Hepatocyte (in vitro differentiated cells): ENCODE measurements around the gene OR10H1.
"Not testable (repeated sequence)": the region's sequence is repeated elsewhere in the genome, so short reads cannot be mapped to it uniquely, and the experiment has no call there.

Experiments used
- EZH2 ChIP-seq: fragments of 200-600 bp; sonication (generic); IDR thresholded peaks from 2 replicates; pipeline ENCODE4 v1.6.1; 2016; ENCODE audit warnings: antibody characterized with exemption, mild to moderate bottlenecking, borderline replicate concordance
- EZH2phosphoT487 ChIP-seq: fragments of 200-600 bp; sonication (generic); IDR thresholded peaks from one replicate; pipeline ENCODE4 v1.6.1; 2018; ENCODE audit warnings: antibody characterized with exemption, mild to moderate bottlenecking, low read depth, moderate library complexity; ENCODE audit not compliant: unreplicated experiment, severe bottlenecking
- TF ChIP-seq, protein P1 (sequence below): fragments of 200-600 bp; sonication (generic); IDR thresholded peaks from 2 replicates; pipeline ENCODE4 v1.5.1; 2016; ENCODE audit warnings: antibody characterized with exemption, mild to moderate bottlenecking; ENCODE audit not compliant: poor library complexity

DNA sequence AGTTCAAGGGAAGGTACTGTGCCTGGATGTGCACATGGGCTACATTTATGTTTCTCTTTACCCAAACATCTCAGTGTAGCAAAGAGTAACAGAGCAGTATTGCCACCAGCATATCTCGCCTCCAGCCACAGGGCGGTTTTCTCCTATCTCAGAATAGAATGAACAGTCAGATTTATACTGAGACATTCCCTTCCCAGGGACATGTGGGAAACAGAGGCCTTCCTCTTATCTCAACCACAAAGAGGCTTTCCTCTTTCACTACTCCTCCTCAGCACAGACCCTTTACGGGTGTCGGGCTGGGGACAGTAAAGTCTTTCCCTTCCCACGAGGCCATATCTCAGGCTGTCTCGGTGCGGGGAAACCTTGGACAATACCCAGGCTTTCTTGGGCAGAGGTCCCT, 32.6 kb downstream of the OR10H1 start:
- TF ChIP-seq EZH2, EZH2phosphoT487: not testable (repeated sequence)
- TF ChIP-seq, protein P1, sequence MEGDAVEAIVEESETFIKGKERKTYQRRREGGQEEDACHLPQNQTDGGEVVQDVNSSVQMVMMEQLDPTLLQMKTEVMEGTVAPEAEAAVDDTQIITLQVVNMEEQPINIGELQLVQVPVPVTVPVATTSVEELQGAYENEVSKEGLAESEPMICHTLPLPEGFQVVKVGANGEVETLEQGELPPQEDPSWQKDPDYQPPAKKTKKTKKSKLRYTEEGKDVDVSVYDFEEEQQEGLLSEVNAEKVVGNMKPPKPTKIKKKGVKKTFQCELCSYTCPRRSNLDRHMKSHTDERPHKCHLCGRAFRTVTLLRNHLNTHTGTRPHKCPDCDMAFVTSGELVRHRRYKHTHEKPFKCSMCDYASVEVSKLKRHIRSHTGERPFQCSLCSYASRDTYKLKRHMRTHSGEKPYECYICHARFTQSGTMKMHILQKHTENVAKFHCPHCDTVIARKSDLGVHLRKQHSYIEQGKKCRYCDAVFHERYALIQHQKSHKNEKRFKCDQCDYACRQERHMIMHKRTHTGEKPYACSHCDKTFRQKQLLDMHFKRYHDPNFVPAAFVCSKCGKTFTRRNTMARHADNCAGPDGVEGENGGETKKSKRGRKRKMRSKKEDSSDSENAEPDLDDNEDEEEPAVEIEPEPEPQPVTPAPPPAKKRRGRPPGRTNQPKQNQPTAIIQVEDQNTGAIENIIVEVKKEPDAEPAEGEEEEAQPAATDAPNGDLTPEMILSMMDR, result not testable (repeated sequence)
